ENCODE data around the gene SIRT7.

Gene SIRT7

GRCh38 chr17:81939881-81940385 is 22.0 kb upstream of the SIRT7 start:
- peaks cover 9% of the 10 kb centered on the region for H3K36me3 ChIP-seq (ENCODE audit: low read depth)
- H3K27ac ChIP-seq (ENCODE audit: poor library complexity, severe bottlenecking), result no peak overlapping the region
- ATAC-seq (ENCODE audit: low read depth) (no peak), DNase-seq (ENCODE audit: low spot score) (no peak)
- no peaks in the 10 kb centered on the region for H3K27me3 ChIP-seq (ENCODE audit: insufficient read depth, poor library complexity, severe bottlenecking)
- no peak overlapping the region for H3K4me3 ChIP-seq (ENCODE audit: severe bottlenecking)
- H3K4me1 ChIP-seq (ENCODE audit: insufficient read depth, poor library complexity, severe bottlenecking), result no peaks in the 10 kb centered on the region
- no peaks in the 10 kb centered on the region for H3K9me3 ChIP-seq (ENCODE audit: severe bottlenecking)
- TF ChIP-seq CTCF (IDR thresholded peaks at IDR 0.05; ENCODE audit: poor library complexity, severe bottlenecking), result no peak

- no peak overlapping the region for H3K4me3 ChIP-seq (ENCODE audit: severe bottlenecking)
- no peak for DNase-seq (ENCODE audit: low spot score)
- no peaks in the 10 kb centered on the region for H3K9me3 ChIP-seq (ENCODE audit: severe bottlenecking)
- H3K27me3 ChIP-seq (ENCODE audit: insufficient read depth, poor library complexity, severe bottlenecking), result no peaks in the 10 kb centered on the region
- H3K4me1 ChIP-seq (ENCODE audit: insufficient read depth, poor library complexity, severe bottlenecking), result no peaks in the 10 kb centered on the region
- no peak for TF ChIP-seq CTCF (IDR thresholded peaks at IDR 0.05; ENCODE audit: poor library complexity, severe bottlenecking)
- peaks cover 15% of the 10 kb centered on the region for H3K36me3 ChIP-seq (ENCODE audit: low read depth)
- H3K27ac ChIP-seq (ENCODE audit: poor library complexity, severe bottlenecking), result no peak overlapping the region
- no peak for ATAC-seq (ENCODE audit: low read depth)
Measured at GRCh38 chr17:81939218-81939617, 21.2 kb upstream of the SIRT7 start.

GRCh38 chr17:81935709-81936084 is 17.7 kb upstream of the SIRT7 start:
- H3K27me3 ChIP-seq (ENCODE audit: insufficient read depth, poor library complexity, severe bottlenecking), result no peaks in the 10 kb centered on the region
- H3K9me3 ChIP-seq (ENCODE audit: severe bottlenecking), result no peaks in the 10 kb centered on the region
- peak overlapping the region; percentile 54 for H3K4me3 ChIP-seq (ENCODE audit: severe bottlenecking)
- H3K36me3 ChIP-seq (ENCODE audit: low read depth), result peaks cover 24% of the 10 kb centered on the region
- ATAC-seq (ENCODE audit: low read depth) (no peak), DNase-seq (ENCODE audit: low spot score) (no peak)
- no peak overlapping the region for H3K27ac ChIP-seq (ENCODE audit: poor library complexity, severe bottlenecking)
- TF ChIP-seq CTCF (IDR thresholded peaks at IDR 0.05; ENCODE audit: poor library complexity, severe bottlenecking), result no peak
- no peaks in the 10 kb centered on the region for H3K4me1 ChIP-seq (ENCODE audit: insufficient read depth, poor library complexity, severe bottlenecking)

- no peaks in the 10 kb centered on the region for H3K27me3 ChIP-seq (ENCODE audit: insufficient read depth, poor library complexity, severe bottlenecking)
- H3K4me1 ChIP-seq (ENCODE audit: insufficient read depth, poor library complexity, severe bottlenecking), result no peaks in the 10 kb centered on the region
- H3K36me3 ChIP-seq (ENCODE audit: low read depth), result peaks cover 24% of the 10 kb centered on the region
- DNase-seq (ENCODE audit: low spot score), result no peak
- no peak for ATAC-seq (ENCODE audit: low read depth)
- no peak overlapping the region for H3K27ac ChIP-seq (ENCODE audit: poor library complexity, severe bottlenecking)
- no peak overlapping the region for H3K4me3 ChIP-seq (ENCODE audit: severe bottlenecking)
- TF ChIP-seq CTCF (IDR thresholded peaks at IDR 0.05; ENCODE audit: poor library complexity, severe bottlenecking), result no peak
- no peaks in the 10 kb centered on the region for H3K9me3 ChIP-seq (ENCODE audit: severe bottlenecking)
Measured at GRCh38 chr17:81934850-81935708, 17.1 kb upstream of the SIRT7 start.

Measured in RWPE2 (cell line).